ENCODE measurements around the gene LRIT3.

GRCh38 chr4:109908731-109909130 is 60.8 kb downstream of the LRIT3 start:
- no peak for TF ChIP-seq EZH2 (IDR thresholded peaks at IDR 0.05; ENCODE audit: borderline replicate concordance, low read depth, low read length, poor library complexity, severe bottlenecking)
- TF ChIP-seq CTCF (conservative IDR thresholded peaks at IDR 0.05; ENCODE audit: low read depth, low read length): no peak
